K562 (cell line): ENCODE data around the gene LGR6. TPM values are rescaled to one million over a fixed set of nuclear protein-coding genes. Genes with fewer than 3 reads are reported as not detected.

ENCODE experiments used
- SMARCE1 ChIP-seq: fragments of 450-650 bp; IDR thresholded peaks from 2 replicates; pipeline ENCODE4 v1.7.1; 2016; ENCODE audit warnings: mild to moderate bottlenecking
- ZFP36 ChIP-seq: fragments of 150-350 bp; IDR thresholded peaks from 2 replicates; pipeline ENCODE4 v1.6.1; 2018; ENCODE audit warnings: low read length, low read depth; ENCODE audit not compliant: partially characterized antibody
- ZNF75A ChIP-seq: fragments of 450-650 bp; formaldehyde crosslinking; IDR thresholded peaks from 2 replicates; pipeline ENCODE4 v1.4.0; 2020; ENCODE audit warnings: mild to moderate bottlenecking
- polyA plus RNA-seq, 8 experiments: library from polyadenylated mRNA; depleted of rRNA in 4 of 8; stranded (reverse) in 5 of 8; unstranded in 3 of 8; fragments of >200 nt; fragmentation: Nextera tagmentation in 2 of 8; fragmentation: Illumina TruSeq in 1 of 8; extraction: Ambion mirVana in 2 of 8; extraction: Trizol in 1 of 8; gene quantifications; 2 replicates each; pipeline versions ENCODE4 v1.2.1 to v1.2.3, GENCODE V29; 2011 to 2014; ENCODE audit warnings: inconsistent platforms in 1 of 8, missing spikeins in 1 of 8
- total RNA-seq, 7 experiments: library from RNA; depleted of rRNA in 6 of 7; stranded (reverse); fragments of >200 nt in 6 of 7; fragmentation: Illumina TruSeq in 2 of 7; extraction: Trizol in 2 of 7; gene quantifications; 2 replicates each; pipeline versions ENCODE4 v1.2.1 to v1.2.3, GENCODE V29; 2011 to 2021; ENCODE audit warnings: low replicate concordance in 1 of 7
- TF ChIP-seq, protein P1 (sequence below): fragments of 200-800 bp; sonication (Bioruptor generic); IDR thresholded peaks from 2 replicates; pipeline ENCODE4 v1.6.1; 2016; ENCODE audit warnings: missing genetic modification characterization, missing compliant biosample characterization
- TF ChIP-seq, protein P2 (sequence below): fragments of 450-650 bp; conservative IDR thresholded peaks from 2 replicates; pipeline ENCODE4 v1.6.1; 2016; ENCODE audit warnings: missing genetic modification characterization, low read depth, mild to moderate bottlenecking, control low read depth, missing compliant biosample characterization
- TF ChIP-seq, protein P3 (sequence below), 2 experiments: fragments of 450-650 bp in 1 of 2; IDR thresholded peaks; 2 replicates each; pipeline ENCODE4 v1.6.1; 2011 to 2017; ENCODE audit warnings: low read depth in 2 of 2, antibody characterized with exemption in 1 of 2, borderline replicate concordance in 1 of 2, low read length in 1 of 2, mild to moderate bottlenecking in 1 of 2, mixed read lengths in 1 of 2; ENCODE audit not compliant: control insufficient read depth in 1 of 2

Gene LGR6
- total and polyA plus RNA-seq, 9 of the 15 experiments (the other 6 are each of a cell fraction or from before 2014, with no cell fraction given), result 0.01 to 0.54 (median 0.17) TPM; not detected in 1

DNA sequence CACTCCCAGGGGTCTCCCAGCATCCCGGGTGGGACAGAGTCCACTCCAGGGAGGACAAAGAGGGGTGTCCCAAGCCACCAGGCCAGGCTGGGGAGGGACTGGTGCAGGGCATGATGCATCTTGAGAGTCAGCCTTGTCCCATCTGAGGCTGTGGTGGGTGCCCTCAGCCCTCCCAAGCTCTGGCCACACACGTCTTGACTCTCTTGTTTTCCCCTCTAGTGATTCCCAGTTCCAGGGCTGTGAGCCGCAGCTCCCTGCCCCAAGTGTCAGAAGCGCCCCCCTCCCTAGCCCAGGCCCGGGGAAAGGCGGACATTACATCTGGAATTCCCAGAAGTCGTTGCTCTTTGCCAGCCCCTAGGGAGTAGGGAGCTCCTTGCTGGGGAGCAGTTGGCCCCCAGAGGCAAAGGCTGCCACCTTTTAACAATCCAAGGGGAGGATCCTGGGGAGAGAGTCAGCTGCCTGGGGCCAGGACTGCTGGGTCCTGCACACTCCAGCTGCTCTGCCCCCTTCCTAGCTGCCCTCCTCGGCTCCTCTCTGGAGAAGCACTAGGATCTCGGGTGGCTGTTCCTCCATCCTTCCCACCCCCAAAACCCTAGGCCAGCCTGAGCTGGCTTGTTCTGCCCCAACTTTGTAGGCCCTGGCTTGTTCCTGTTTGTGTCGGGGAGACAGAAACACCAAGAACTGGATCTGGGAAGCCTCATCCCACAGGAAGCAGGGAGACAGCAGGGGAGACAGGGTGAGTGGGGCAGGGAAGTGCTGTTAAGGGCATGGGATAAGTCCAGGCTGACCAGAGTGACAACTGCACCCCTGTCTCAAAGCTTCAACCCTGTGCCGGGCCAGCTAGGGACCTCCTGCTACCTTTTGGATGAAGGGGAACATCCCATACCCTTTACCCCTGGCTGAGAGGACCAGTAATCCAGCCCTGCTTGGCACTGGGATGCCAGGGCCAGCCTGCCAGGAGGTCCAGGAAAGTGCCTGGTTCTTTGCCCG is 30.0 kb upstream of the LGR6 start (continued):
- TF ChIP-seq, protein P1, sequence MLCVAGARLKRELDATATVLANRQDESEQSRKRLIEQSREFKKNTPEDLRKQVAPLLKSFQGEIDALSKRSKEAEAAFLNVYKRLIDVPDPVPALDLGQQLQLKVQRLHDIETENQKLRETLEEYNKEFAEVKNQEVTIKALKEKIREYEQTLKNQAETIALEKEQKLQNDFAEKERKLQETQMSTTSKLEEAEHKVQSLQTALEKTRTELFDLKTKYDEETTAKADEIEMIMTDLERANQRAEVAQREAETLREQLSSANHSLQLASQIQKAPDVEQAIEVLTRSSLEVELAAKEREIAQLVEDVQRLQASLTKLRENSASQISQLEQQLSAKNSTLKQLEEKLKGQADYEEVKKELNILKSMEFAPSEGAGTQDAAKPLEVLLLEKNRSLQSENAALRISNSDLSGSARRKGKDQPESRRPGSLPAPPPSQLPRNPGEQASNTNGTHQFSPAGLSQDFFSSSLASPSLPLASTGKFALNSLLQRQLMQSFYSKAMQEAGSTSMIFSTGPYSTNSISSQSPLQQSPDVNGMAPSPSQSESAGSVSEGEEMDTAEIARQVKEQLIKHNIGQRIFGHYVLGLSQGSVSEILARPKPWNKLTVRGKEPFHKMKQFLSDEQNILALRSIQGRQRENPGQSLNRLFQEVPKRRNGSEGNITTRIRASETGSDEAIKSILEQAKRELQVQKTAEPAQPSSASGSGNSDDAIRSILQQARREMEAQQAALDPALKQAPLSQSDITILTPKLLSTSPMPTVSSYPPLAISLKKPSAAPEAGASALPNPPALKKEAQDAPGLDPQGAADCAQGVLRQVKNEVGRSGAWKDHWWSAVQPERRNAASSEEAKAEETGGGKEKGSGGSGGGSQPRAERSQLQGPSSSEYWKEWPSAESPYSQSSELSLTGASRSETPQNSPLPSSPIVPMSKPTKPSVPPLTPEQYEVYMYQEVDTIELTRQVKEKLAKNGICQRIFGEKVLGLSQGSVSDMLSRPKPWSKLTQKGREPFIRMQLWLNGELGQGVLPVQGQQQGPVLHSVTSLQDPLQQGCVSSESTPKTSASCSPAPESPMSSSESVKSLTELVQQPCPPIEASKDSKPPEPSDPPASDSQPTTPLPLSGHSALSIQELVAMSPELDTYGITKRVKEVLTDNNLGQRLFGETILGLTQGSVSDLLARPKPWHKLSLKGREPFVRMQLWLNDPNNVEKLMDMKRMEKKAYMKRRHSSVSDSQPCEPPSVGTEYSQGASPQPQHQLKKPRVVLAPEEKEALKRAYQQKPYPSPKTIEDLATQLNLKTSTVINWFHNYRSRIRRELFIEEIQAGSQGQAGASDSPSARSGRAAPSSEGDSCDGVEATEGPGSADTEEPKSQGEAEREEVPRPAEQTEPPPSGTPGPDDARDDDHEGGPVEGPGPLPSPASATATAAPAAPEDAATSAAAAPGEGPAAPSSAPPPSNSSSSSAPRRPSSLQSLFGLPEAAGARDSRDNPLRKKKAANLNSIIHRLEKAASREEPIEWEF (CRISPR knock-in tag), result no peak
- TF ChIP-seq, protein P2, sequence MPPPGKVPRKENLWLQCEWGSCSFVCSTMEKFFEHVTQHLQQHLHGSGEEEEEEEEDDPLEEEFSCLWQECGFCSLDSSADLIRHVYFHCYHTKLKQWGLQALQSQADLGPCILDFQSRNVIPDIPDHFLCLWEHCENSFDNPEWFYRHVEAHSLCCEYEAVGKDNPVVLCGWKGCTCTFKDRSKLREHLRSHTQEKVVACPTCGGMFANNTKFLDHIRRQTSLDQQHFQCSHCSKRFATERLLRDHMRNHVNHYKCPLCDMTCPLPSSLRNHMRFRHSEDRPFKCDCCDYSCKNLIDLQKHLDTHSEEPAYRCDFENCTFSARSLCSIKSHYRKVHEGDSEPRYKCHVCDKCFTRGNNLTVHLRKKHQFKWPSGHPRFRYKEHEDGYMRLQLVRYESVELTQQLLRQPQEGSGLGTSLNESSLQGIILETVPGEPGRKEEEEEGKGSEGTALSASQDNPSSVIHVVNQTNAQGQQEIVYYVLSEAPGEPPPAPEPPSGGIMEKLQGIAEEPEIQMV (tag), result no peak
- TF ChIP-seq ZNF75A (CRISPR knock-in tag) (no peak), ZFP36 (no peak), SMARCE1 (no peak)
- TF ChIP-seq, protein P3, sequence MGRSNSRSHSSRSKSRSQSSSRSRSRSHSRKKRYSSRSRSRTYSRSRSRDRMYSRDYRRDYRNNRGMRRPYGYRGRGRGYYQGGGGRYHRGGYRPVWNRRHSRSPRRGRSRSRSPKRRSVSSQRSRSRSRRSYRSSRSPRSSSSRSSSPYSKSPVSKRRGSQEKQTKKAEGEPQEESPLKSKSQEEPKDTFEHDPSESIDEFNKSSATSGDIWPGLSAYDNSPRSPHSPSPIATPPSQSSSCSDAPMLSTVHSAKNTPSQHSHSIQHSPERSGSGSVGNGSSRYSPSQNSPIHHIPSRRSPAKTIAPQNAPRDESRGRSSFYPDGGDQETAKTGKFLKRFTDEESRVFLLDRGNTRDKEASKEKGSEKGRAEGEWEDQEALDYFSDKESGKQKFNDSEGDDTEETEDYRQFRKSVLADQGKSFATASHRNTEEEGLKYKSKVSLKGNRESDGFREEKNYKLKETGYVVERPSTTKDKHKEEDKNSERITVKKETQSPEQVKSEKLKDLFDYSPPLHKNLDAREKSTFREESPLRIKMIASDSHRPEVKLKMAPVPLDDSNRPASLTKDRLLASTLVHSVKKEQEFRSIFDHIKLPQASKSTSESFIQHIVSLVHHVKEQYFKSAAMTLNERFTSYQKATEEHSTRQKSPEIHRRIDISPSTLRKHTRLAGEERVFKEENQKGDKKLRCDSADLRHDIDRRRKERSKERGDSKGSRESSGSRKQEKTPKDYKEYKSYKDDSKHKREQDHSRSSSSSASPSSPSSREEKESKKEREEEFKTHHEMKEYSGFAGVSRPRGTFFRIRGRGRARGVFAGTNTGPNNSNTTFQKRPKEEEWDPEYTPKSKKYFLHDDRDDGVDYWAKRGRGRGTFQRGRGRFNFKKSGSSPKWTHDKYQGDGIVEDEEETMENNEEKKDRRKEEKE (IDR thresholded peaks at IDR 0.05; ENCODE audit: borderline replicate concordance in 1 of 2, control insufficient read depth in 1 of 2, low read depth in 2 of 2, low read length in 1 of 2), result no peak
